Cardiac septum (tissue), 1 donor: ENCODE data around the gene CLASP2. TPM values are rescaled to one million over a fixed set of nuclear protein-coding genes. Genes with fewer than 3 reads are reported as not detected.
"Not testable (repeated sequence)": the region's sequence is repeated elsewhere in the genome, so short reads cannot be mapped to it uniquely, and the experiment has no call there.

Experiments used
- DNase-seq: peaks from one replicate; pipeline ENCODE4 v3.0.0-alpha.2; 2020; ENCODE audit warnings: low spot score
- intact Hi-C: fragments of 100-400 bp; cut with DNase I; formaldehyde crosslinking; loops from one replicate; pipeline ENCODE4 v1.14.0; 2022
- total RNA-seq: library from RNA; stranded (reverse); fragmentation: NEBNext Ultra II Directional; extraction: Animal tissue kit (Norgen Biotek cat#: 25700); gene quantifications from one replicate; pipeline ENCODE4 v1.2.1, GENCODE V29; 2021
- donor health status: DM: no; HTN: no; CAD: no.

The CLASP2 gene
- total RNA-seq, 1 donor from 2014 or later, result 70.1 TPM

- intact Hi-C loops, result no loop called here
- no peak for DNase-seq
Observed at GRCh38 chr3:33490641-33491241, 227.3 kb downstream of the CLASP2 start.

GRCh38 chr3:33488683-33489082 is 229.4 kb downstream of the CLASP2 start:
- intact Hi-C loops, result no loop called here
- no peak for DNase-seq

GRCh38 chr3:33488246-33488645 is 229.8 kb downstream of the CLASP2 start:
- DNase-seq, result no peak
- intact Hi-C loops, result no loop called here

GRCh38 chr3:33482111-33482521 is 235.9 kb downstream of the CLASP2 start:
- intact Hi-C loops, result no loop called here
- no peak for DNase-seq

- intact Hi-C loops, result no loop called here
- DNase-seq, result no peak
Observed at GRCh38 chr3:33474896-33475295, 243.2 kb downstream of the CLASP2 start.

GRCh38 chr3:33473813-33474212 is 244.2 kb downstream of the CLASP2 start:
- no peak for DNase-seq
- intact Hi-C loops, result no loop called here

- no peak for DNase-seq
- intact Hi-C loops, result no loop called here
Observed at GRCh38 chr3:33467786-33468185, 250.3 kb downstream of the CLASP2 start.

- intact Hi-C loops, result no loop called here
- DNase-seq, result no peak
Observed at GRCh38 chr3:33461097-33461496, 257.0 kb downstream of the CLASP2 start.

GRCh38 chr3:33459577-33459976 is 258.5 kb downstream of the CLASP2 start:
- intact Hi-C loops, DNase-seq: not testable (repeated sequence)

GRCh38 chr3:33458446-33458845 is 259.6 kb downstream of the CLASP2 start:
- intact Hi-C loops, result no loop called here
- no peak for DNase-seq

GRCh38 chr3:33456756-33457155 is 261.3 kb downstream of the CLASP2 start:
- no peak for DNase-seq
- intact Hi-C loops, result no loop called here

- intact Hi-C loops, result no loop called here
- no peak for DNase-seq
Observed at GRCh38 chr3:33453331-33453761, 264.7 kb downstream of the CLASP2 start.

- intact Hi-C loops, DNase-seq: not testable (repeated sequence)
Observed at GRCh38 chr3:33451994-33452393, 266.1 kb downstream of the CLASP2 start.

GRCh38 chr3:33447958-33448357 is 270.1 kb downstream of the CLASP2 start:
- DNase-seq, result no peak
- intact Hi-C loops, result no loop called here

GRCh38 chr3:33447256-33447625 is 270.8 kb downstream of the CLASP2 start:
- intact Hi-C loops, DNase-seq: not testable (repeated sequence)

Other genes with a start within 250 kb of the CLASP2 start
- gene PDCD6IP, start 80.4 kb upstream of the CLASP2 start, total RNA-seq, result 134 TPM